CD4-positive, alpha-beta T cell treated with Interferon gamma for 1 hour (primary cell): Measurements from ENCODE around the gene SMIM17.
"Not testable (repeated sequence)": the region's sequence is repeated elsewhere in the genome, so short reads cannot be mapped to it uniquely, and the experiment has no call there.

Source experiments
- DNase-seq: peaks from one replicate; pipeline ENCODE4 v3.0.0-alpha.2; 2020

The SMIM17 gene

GRCh38 chr19:56661248-56661647 lies 18.3 kb downstream of the SMIM17 start:
- no peak for DNase-seq

- no peak for DNase-seq
Observed at GRCh38 chr19:56663931-56664500, 21.1 kb downstream of the SMIM17 start.

- DNase-seq, result no peak
Observed at GRCh38 chr19:56664511-56664910, 21.6 kb downstream of the SMIM17 start.

GRCh38 chr19:56667311-56667870 lies 24.4 kb downstream of the SMIM17 start:
- no peak for DNase-seq

GRCh38 chr19:56668676-56669075 lies 25.7 kb downstream of the SMIM17 start:
- no peak for DNase-seq

GRCh38 chr19:56670401-56670960 lies 27.5 kb downstream of the SMIM17 start:
- DNase-seq, result no peak

GRCh38 chr19:56670961-56671612 lies 28.1 kb downstream of the SMIM17 start:
- no peak for DNase-seq

- DNase-seq, result peak; percentile 86
Observed at GRCh38 chr19:56671613-56671994, 28.6 kb downstream of the SMIM17 start, which contains the start of gene ZNF835. TSS of gene ZNF835 (minus strand) at chr19:56671757. CDS start at chr19:56665198, 6,559 bp downstream.

GRCh38 chr19:56672610-56673009 lies 29.7 kb downstream of the SMIM17 start:
- not testable (repeated sequence) for DNase-seq

GRCh38 chr19:56678205-56678604 lies 35.2 kb downstream of the SMIM17 start:
- no peak for DNase-seq

GRCh38 chr19:56681702-56682101 lies 38.7 kb downstream of the SMIM17 start:
- no peak for DNase-seq

GRCh38 chr19:56683116-56683515 lies 40.2 kb downstream of the SMIM17 start:
- DNase-seq, result no peak

GRCh38 chr19:56687031-56687430 lies 44.1 kb downstream of the SMIM17 start:
- no peak for DNase-seq

- DNase-seq, result no peak
Observed at GRCh38 chr19:56689198-56689597, 46.2 kb downstream of the SMIM17 start.

GRCh38 chr19:56690670-56691069 lies 47.7 kb downstream of the SMIM17 start:
- no peak for DNase-seq

GRCh38 chr19:56692206-56692895 lies 49.4 kb downstream of the SMIM17 start:
- no peak for DNase-seq

- no peak for DNase-seq
Observed at GRCh38 chr19:56699552-56699951, 56.6 kb downstream of the SMIM17 start.

GRCh38 chr19:56701895-56702294 lies 58.9 kb downstream of the SMIM17 start:
- DNase-seq, result no peak

GRCh38 chr19:56705939-56706338 lies 63.0 kb downstream of the SMIM17 start:
- no peak for DNase-seq
